ENCODE measurements around the gene HIGD2A. TPM values are rescaled to one million over a fixed set of nuclear protein-coding genes. Genes with fewer than 3 reads are reported as not detected.

Gene HIGD2A
- polyA plus RNA-seq, 3 donors: 101 to 298 (median 260) TPM

GRCh38 chr5:176384991-176385390, 3.6 kb upstream of the HIGD2A start:
- no peak overlapping the region for H2AFZ ChIP-seq (ENCODE audit: insufficient read depth, low read depth, low read length, poor library complexity, severe bottlenecking)
- DNase-seq: no peak
- intact Hi-C loops (cut with micrococcal nuclease): loop anchor here in 1 of 2 donors (10.0 kb wide), 1 partner anchor 150 kb away; the partner anchor contains the start of gene RNF44
- no peak overlapping the region for H3K4me2 ChIP-seq (replicated peaks; ENCODE audit: extremely low read depth, low read length, poor library complexity, severe bottlenecking)
- no peaks in the 10 kb centered on the region for H3K27me3 ChIP-seq (ENCODE audit: control insufficient read depth in 2 of 2, insufficient read depth in 2 of 2, low read length in 2 of 2)
- H3K27me3 Mint-ChIP-seq (ENCODE audit: low read depth in 3 of 3): peaks cover 0 to 2% (median 0%) of the 10 kb centered on the region in 3 donors
- WGBS (ENCODE audit: insufficient coverage): 85% methylated on average over 9 of the region's 12 CpGs
- no peak overlapping the region for H3K9ac ChIP-seq (ENCODE audit: insufficient read depth, low read length, poor library complexity, severe bottlenecking)
- peaks cover 16 to 27% of the 10 kb centered on the region in 2 donors for H3K4me1 ChIP-seq (ENCODE audit: control insufficient read depth in 1 of 2, insufficient read depth in 2 of 2, low read length in 2 of 2)
- no peak for TF ChIP-seq CTCF (IDR thresholded peaks at IDR 0.05)
- H3K36me3 Mint-ChIP-seq: peaks cover 47 to 55% of the 10 kb centered on the region in 2 donors
- H3K36me3 ChIP-seq (replicated peaks in 1 of 2; ENCODE audit: control insufficient read depth in 1 of 2, insufficient read depth in 2 of 2, low read length in 2 of 2): peaks cover 39 to 62% of the 10 kb centered on the region in 2 donors
- H3K27ac Mint-ChIP-seq: peak overlapping the region in 1 of 7 donors; percentile 26
- peaks cover 33% of the 10 kb centered on the region for H3K79me2 ChIP-seq (ENCODE audit: insufficient read depth, low read length)
- H3K9me3 ChIP-seq (replicated peaks in 1 of 2; ENCODE audit: control insufficient read depth in 1 of 2, insufficient read depth in 1 of 2, low read length in 2 of 2): no peaks in the 10 kb centered on the region
- H3K4me1 Mint-ChIP-seq: peaks cover 30% of the 10 kb centered on the region
- no peaks in the 10 kb centered on the region for H3K9me3 Mint-ChIP-seq
- H3K27ac ChIP-seq (ENCODE audit: low read depth in 1 of 2, low read length in 2 of 2): no peak overlapping the region
- H3K4me3 Mint-ChIP-seq: no peak overlapping the region
- peaks cover 11% of the 10 kb centered on the region for H4K20me1 ChIP-seq (ENCODE audit: insufficient read depth, low read length)
- no peak overlapping the region for H3K4me3 ChIP-seq (replicated peaks in 1 of 3; ENCODE audit: low read depth in 2 of 3, low read length in 3 of 3)

GRCh38 chr5:176386491-176386890, 2.1 kb upstream of the HIGD2A start:
- no peak overlapping the region for H3K4me3 ChIP-seq (replicated peaks in 1 of 3; ENCODE audit: low read depth in 2 of 3, low read length in 3 of 3)
- Mint-ChIP-seq H3K27me3 (ENCODE audit: low read depth in 3 of 3) (peaks cover 0 to 2% (median 0%) of the 10 kb centered on the region in 3 donors), H3K36me3 (peaks cover 52 to 61% of the 10 kb centered on the region in 2 donors), H3K27ac (peak overlapping the region in 3 of 7 donors; percentile 1 to 18 (median 11)), H3K4me3 (no peak overlapping the region), H3K4me1 (peaks cover 34% of the 10 kb centered on the region), H3K9me3 (no peaks in the 10 kb centered on the region)
- peaks cover 11% of the 10 kb centered on the region for H4K20me1 ChIP-seq (ENCODE audit: insufficient read depth, low read length)
- intact Hi-C loops (cut with micrococcal nuclease): loop anchor here in 1 of 2 donors (10.0 kb wide), 1 partner anchor 148 kb away; the partner anchor contains the start of gene RNF44
- H3K27me3 ChIP-seq (ENCODE audit: control insufficient read depth in 2 of 2, insufficient read depth in 2 of 2, low read length in 2 of 2): no peaks in the 10 kb centered on the region
- no peak overlapping the region for H3K9ac ChIP-seq (ENCODE audit: insufficient read depth, low read length, poor library complexity, severe bottlenecking)
- H3K36me3 ChIP-seq (replicated peaks in 1 of 2; ENCODE audit: control insufficient read depth in 1 of 2, insufficient read depth in 2 of 2, low read length in 2 of 2): peaks cover 39 to 64% of the 10 kb centered on the region in 2 donors
- no peak for TF ChIP-seq CTCF (IDR thresholded peaks at IDR 0.05)
- no peaks in the 10 kb centered on the region for H3K9me3 ChIP-seq (replicated peaks in 1 of 2; ENCODE audit: control insufficient read depth in 1 of 2, insufficient read depth in 1 of 2, low read length in 2 of 2)
- no peak overlapping the region for H3K4me2 ChIP-seq (replicated peaks; ENCODE audit: extremely low read depth, low read length, poor library complexity, severe bottlenecking)
- DNase-seq: no peak
- no peak overlapping the region for H2AFZ ChIP-seq (ENCODE audit: insufficient read depth, low read depth, low read length, poor library complexity, severe bottlenecking)
- H3K27ac ChIP-seq (ENCODE audit: low read depth in 1 of 2, low read length in 2 of 2): no peak overlapping the region
- peaks cover 41% of the 10 kb centered on the region for H3K79me2 ChIP-seq (ENCODE audit: insufficient read depth, low read length)
- WGBS (ENCODE audit: insufficient coverage): no CpG with 5 or more reads among the region's 1 CpG
- peaks cover 20 to 33% of the 10 kb centered on the region in 2 donors for H3K4me1 ChIP-seq (ENCODE audit: control insufficient read depth in 1 of 2, insufficient read depth in 2 of 2, low read length in 2 of 2)
